Ishikawa (cell line): Measurements from ENCODE around the gene HEMK1.

Source experiments
- CEBPB ChIP-seq: IDR thresholded peaks from 2 replicates; pipeline ENCODE4 v1.6.1; 2012
- CREB1 ChIP-seq: IDR thresholded peaks from 2 replicates; pipeline ENCODE4 v1.6.1; 2012; ENCODE audit warnings: low read depth
- EGR1 ChIP-seq: IDR thresholded peaks from 2 replicates; pipeline ENCODE4 v1.6.1; 2012
- EP300 ChIP-seq: IDR thresholded peaks from 2 replicates; pipeline ENCODE4 v1.6.1; 2012; ENCODE audit warnings: borderline replicate concordance
- FOXM1 ChIP-seq: IDR thresholded peaks from 2 replicates; pipeline ENCODE4 v1.6.1; 2012; ENCODE audit warnings: low read depth, borderline replicate concordance
- MAX ChIP-seq: IDR thresholded peaks from 2 replicates; pipeline ENCODE4 v1.6.1; 2012
- NFIC ChIP-seq: IDR thresholded peaks from 2 replicates; pipeline ENCODE4 v1.6.1; 2012
- RAD21 ChIP-seq: IDR thresholded peaks from 2 replicates; pipeline ENCODE4 v1.6.1; 2012; ENCODE audit warnings: low read depth
- REST ChIP-seq: IDR thresholded peaks from 2 replicates; pipeline ENCODE4 v1.6.1; 2012; ENCODE audit warnings: low read depth, mild to moderate bottlenecking
- TAF1 ChIP-seq: IDR thresholded peaks from 2 replicates; pipeline ENCODE4 v1.6.1; 2012; ENCODE audit warnings: low read depth, mild to moderate bottlenecking
- TCF12 ChIP-seq: IDR thresholded peaks from 2 replicates; pipeline ENCODE4 v1.6.1; 2012; ENCODE audit warnings: low read depth
- TEAD4 ChIP-seq: IDR thresholded peaks from 2 replicates; pipeline ENCODE4 v1.6.1; 2012
- YY1 ChIP-seq: IDR thresholded peaks from 2 replicates; pipeline ENCODE4 v1.6.1; 2012; ENCODE audit warnings: low read depth
- ZBTB7A ChIP-seq: IDR thresholded peaks from 2 replicates; pipeline ENCODE4 v1.6.1; 2012; ENCODE audit warnings: low read depth
- TF ChIP-seq, protein P1 (sequence below): IDR thresholded peaks from 2 replicates; pipeline ENCODE4 v1.6.1; 2012

The HEMK1 gene

GRCh38 chr3:50559702-50560101 is 9.6 kb upstream of the HEMK1 start:
- TF ChIP-seq REST (no peak), ZBTB7A (no peak), MAX (no peak), FOXM1 (no peak), EGR1 (no peak), CEBPB (no peak), EP300 (no peak), CREB1 (no peak), TCF12 (no peak)

DNA sequence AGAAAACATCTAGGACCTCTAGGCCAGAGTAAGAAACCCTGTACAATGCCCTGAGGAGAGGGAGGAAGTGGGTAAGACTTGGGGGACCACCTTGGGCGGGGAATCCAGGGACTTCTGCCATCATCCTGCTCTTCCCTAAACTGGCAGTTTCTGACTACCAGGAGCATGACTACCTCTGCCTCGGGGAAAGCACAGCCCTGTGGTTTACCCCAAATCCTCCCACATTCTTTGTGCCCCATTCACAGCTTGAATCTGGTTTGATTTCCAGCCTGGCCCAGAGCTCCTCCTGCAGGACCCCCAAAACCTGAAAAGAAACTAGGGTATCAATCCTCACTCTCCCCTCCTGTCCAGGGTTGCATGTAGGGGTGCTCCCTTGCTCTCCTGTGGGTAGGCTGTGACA is 6.5 kb upstream of the HEMK1 start:
- no peak for TF ChIP-seq YY1
- no peak for TF ChIP-seq EGR1
- TF ChIP-seq TEAD4, result no peak
- TF ChIP-seq CEBPB, result no peak
- no peak for TF ChIP-seq TAF1
- no peak for TF ChIP-seq FOXM1
- TF ChIP-seq ZBTB7A, result no peak
- no peak for TF ChIP-seq CREB1
- TF ChIP-seq NFIC, result no peak
- no peak for TF ChIP-seq RAD21
- TF ChIP-seq EP300, result no peak
- TF ChIP-seq MAX, result no peak
- TF ChIP-seq, protein P1, sequence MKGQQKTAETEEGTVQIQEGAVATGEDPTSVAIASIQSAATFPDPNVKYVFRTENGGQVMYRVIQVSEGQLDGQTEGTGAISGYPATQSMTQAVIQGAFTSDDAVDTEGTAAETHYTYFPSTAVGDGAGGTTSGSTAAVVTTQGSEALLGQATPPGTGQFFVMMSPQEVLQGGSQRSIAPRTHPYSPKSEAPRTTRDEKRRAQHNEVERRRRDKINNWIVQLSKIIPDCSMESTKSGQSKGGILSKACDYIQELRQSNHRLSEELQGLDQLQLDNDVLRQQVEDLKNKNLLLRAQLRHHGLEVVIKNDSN, result no peak
- no peak for TF ChIP-seq TCF12
- no peak for TF ChIP-seq REST

DNA sequence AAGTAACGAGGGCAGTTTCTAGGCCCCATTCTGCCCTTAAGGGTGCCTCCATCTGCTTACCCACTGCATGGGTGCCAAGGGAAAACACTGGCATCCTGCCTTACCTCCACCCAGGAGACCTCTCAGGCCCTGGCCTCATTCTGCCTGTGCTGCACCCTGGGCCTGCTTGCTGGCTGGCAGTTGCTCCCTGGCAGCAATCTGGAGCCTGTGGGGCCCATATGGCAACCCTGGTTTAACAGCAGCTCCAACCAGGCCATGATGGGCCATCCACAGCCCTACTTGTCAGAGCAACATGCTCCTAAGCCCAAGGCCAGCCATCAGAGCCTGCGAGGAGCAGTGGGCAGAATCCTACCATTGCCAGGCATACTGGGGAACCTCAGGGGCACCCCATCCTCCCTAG is 5.5 kb upstream of the HEMK1 start:
- TF ChIP-seq YY1, result no peak

DNA sequence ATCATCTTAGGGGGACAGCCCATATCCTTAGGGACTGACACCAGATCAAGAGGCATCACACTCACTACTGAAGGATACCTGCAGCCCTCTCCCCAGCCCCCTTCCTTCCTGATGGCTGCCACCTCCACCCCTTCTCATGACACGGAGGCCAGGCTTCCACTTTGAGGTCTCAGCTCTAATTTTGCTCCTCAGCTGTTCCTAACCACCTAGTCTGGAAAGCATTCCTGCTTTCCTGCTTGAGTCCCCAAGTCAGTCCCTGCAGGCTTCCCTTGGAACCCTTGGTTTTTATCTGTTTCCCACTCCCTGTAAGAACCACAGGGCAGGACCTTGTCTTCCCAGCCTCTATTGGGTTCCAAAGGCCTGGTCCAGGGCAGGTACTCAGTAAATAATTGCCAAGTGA is 5.0 kb upstream of the HEMK1 start:
- no peak for TF ChIP-seq TCF12
- TF ChIP-seq, protein P1, result no peak
- no peak for TF ChIP-seq RAD21
- no peak for TF ChIP-seq EP300
- no peak for TF ChIP-seq ZBTB7A
- no peak for TF ChIP-seq MAX
- no peak for TF ChIP-seq CREB1
- TF ChIP-seq TAF1, result no peak
- TF ChIP-seq EGR1, result no peak
- TF ChIP-seq REST, result no peak
- no peak for TF ChIP-seq NFIC
- TF ChIP-seq CEBPB, result no peak

- no peak for TF ChIP-seq CREB1
- TF ChIP-seq REST, result no peak
Measured at GRCh38 chr3:50567011-50567385, 2.3 kb upstream of the HEMK1 start.
